ENCODE measurements around the gene LPAR3.

- TF ChIP-seq, protein P1, sequence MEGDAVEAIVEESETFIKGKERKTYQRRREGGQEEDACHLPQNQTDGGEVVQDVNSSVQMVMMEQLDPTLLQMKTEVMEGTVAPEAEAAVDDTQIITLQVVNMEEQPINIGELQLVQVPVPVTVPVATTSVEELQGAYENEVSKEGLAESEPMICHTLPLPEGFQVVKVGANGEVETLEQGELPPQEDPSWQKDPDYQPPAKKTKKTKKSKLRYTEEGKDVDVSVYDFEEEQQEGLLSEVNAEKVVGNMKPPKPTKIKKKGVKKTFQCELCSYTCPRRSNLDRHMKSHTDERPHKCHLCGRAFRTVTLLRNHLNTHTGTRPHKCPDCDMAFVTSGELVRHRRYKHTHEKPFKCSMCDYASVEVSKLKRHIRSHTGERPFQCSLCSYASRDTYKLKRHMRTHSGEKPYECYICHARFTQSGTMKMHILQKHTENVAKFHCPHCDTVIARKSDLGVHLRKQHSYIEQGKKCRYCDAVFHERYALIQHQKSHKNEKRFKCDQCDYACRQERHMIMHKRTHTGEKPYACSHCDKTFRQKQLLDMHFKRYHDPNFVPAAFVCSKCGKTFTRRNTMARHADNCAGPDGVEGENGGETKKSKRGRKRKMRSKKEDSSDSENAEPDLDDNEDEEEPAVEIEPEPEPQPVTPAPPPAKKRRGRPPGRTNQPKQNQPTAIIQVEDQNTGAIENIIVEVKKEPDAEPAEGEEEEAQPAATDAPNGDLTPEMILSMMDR (conservative IDR thresholded peaks at IDR 0.05 in 1 of 2, IDR thresholded peaks at IDR 0.05 in 1 of 2; ENCODE audit: extremely low read depth in 1 of 2, insufficient read depth in 1 of 2, low read depth in 1 of 2, low read length in 2 of 2), result no peak
- no peak for TF ChIP-seq EZH2 (IDR thresholded peaks at IDR 0.05; ENCODE audit: borderline replicate concordance, low read length)
These were observed 130.3 kb downstream of the LPAR3 start for GRCh38 chr1:84762664-84763063.

Measured in mammary epithelial cell (primary cell).